CD14-positive monocyte (primary cell): Measurements from ENCODE around the gene PARL. TPM values are rescaled to one million over a fixed set of nuclear protein-coding genes. Genes with fewer than 3 reads are reported as not detected.

Experiments used
- DNase-seq, 3 donors: peaks; one replicate each; pipeline ENCODE4 v3.0.0-alpha.2; 2011 to 2022
- H2AFZ ChIP-seq: 2 replicates; pipeline ENCODE4 v1.6.0; 2012; ENCODE audit warnings: mild to moderate bottlenecking, low read depth, low read length, inconsistent platforms; ENCODE audit not compliant: insufficient read depth, poor library complexity, severe bottlenecking
- H3K27ac ChIP-seq, 2 donors: 1 replicate in 1 of 2; 2 replicates in 1 of 2; pipeline ENCODE4 v1.5.1; 2012 to 2013; ENCODE audit warnings: low read length in 2 of 2, control low read depth in 1 of 2, inconsistent platforms in 1 of 2, low read depth in 1 of 2, mild to moderate bottlenecking in 1 of 2
- H3K27me3 ChIP-seq, 2 donors: one replicate each; pipeline versions ENCODE4 v1.6.0 to v1.6.1; 2011 to 2013; ENCODE audit warnings: low read length in 2 of 2; ENCODE audit not compliant: control insufficient read depth in 2 of 2, insufficient read depth in 2 of 2
- H3K36me3 ChIP-seq, 2 donors: replicated peaks in 1 of 2; 1 replicate in 1 of 2; 2 replicates in 1 of 2; pipeline versions ENCODE4 v1.5.1 to v1.6.1; 2012 to 2013; ENCODE audit warnings: low read length in 2 of 2, control low read depth in 1 of 2, inconsistent platforms in 1 of 2, mild to moderate bottlenecking in 1 of 2; ENCODE audit not compliant: insufficient read depth in 2 of 2, control insufficient read depth in 1 of 2
- H3K4me1 ChIP-seq, 2 donors: 1 replicate in 1 of 2; 2 replicates in 1 of 2; pipeline versions ENCODE4 v1.5.1 to v1.6.1; 2012 to 2013; ENCODE audit warnings: low read length in 2 of 2, control low read depth in 1 of 2, inconsistent platforms in 1 of 2, mild to moderate bottlenecking in 1 of 2, moderate library complexity in 1 of 2; ENCODE audit not compliant: insufficient read depth in 2 of 2, control insufficient read depth in 1 of 2
- H3K4me2 ChIP-seq: replicated peaks from 2 replicates; pipeline ENCODE3; 2012; ENCODE audit warnings: low read length, moderate library complexity, mild to moderate bottlenecking; ENCODE audit not compliant: poor library complexity, severe bottlenecking; ENCODE audit errors: extremely low read depth
- H3K4me3 ChIP-seq, 3 experiments: fragments of 200-600 bp in 1 of 3; sonication (generic) in 1 of 3; replicated peaks in 1 of 3; 1 replicate in 2 of 3; 2 replicates in 1 of 3; pipeline ENCODE4 v1.5.1; 2011 to 2013; ENCODE audit warnings: low read length in 3 of 3, mild to moderate bottlenecking in 3 of 3, control low read depth in 2 of 3, low read depth in 2 of 3, inconsistent platforms in 1 of 3, moderate library complexity in 1 of 3
- H3K79me2 ChIP-seq: 2 replicates; pipeline ENCODE4 v1.6.0; 2012; ENCODE audit warnings: mild to moderate bottlenecking, control low read depth, inconsistent platforms, low read length, moderate library complexity; ENCODE audit not compliant: insufficient read depth
- H3K9ac ChIP-seq: 2 replicates; pipeline ENCODE4 v1.6.0; 2017; ENCODE audit warnings: low read length, mild to moderate bottlenecking; ENCODE audit not compliant: insufficient read depth, poor library complexity, severe bottlenecking
- H3K9me3 ChIP-seq, 2 donors: replicated peaks in 1 of 2; 1 replicate in 1 of 2; 2 replicates in 1 of 2; pipeline versions ENCODE4 v1.5.1 to v1.6.1; 2012 to 2013; ENCODE audit warnings: low read length in 2 of 2, control low read depth in 1 of 2; ENCODE audit not compliant: control insufficient read depth in 1 of 2, insufficient read depth in 1 of 2
- H4K20me1 ChIP-seq: 2 replicates; pipeline ENCODE4 v1.6.0; 2012; ENCODE audit warnings: mild to moderate bottlenecking, low read length, control low read depth, moderate library complexity; ENCODE audit not compliant: insufficient read depth
- H3K27ac Mint-ChIP-seq, 7 donors: one replicate each; pipeline ENCODE4 v1.8.0; 2020; ENCODE audit warnings: mild to moderate bottlenecking in 7 of 7, mixed read lengths in 7 of 7, moderate library complexity in 6 of 7, inconsistent platforms in 2 of 7
- H3K27me3 Mint-ChIP-seq, 3 donors: one replicate each; pipeline ENCODE4 v1.8.0; 2021 to 2022; ENCODE audit warnings: low read depth in 3 of 3, mild to moderate bottlenecking in 3 of 3, mixed read lengths in 3 of 3, moderate library complexity in 3 of 3, inconsistent platforms in 1 of 3
- H3K36me3 Mint-ChIP-seq, 2 donors: one replicate each; pipeline ENCODE4 v1.8.0; 2020; ENCODE audit warnings: mixed read lengths in 2 of 2, inconsistent platforms in 1 of 2, mild to moderate bottlenecking in 1 of 2
- H3K4me1 Mint-ChIP-seq: one replicate; pipeline ENCODE4 v1.8.0; 2020; ENCODE audit warnings: mild to moderate bottlenecking, mixed read lengths
- H3K4me3 Mint-ChIP-seq, 2 donors: one replicate each; pipeline ENCODE4 v1.8.0; 2020; ENCODE audit warnings: mild to moderate bottlenecking in 2 of 2, mixed read lengths in 2 of 2, moderate library complexity in 1 of 2
- H3K9me3 Mint-ChIP-seq, 7 donors: one replicate each; pipeline ENCODE4 v1.8.0; 2020 to 2022; ENCODE audit warnings: mixed read lengths in 7 of 7, mild to moderate bottlenecking in 6 of 7, moderate library complexity in 6 of 7, inconsistent platforms in 2 of 7
- WGBS: methylation state at CpG from one replicate; pipeline ENCODE4 v1.1.5; 2013; ENCODE audit warnings: missing lambda C conversion rate; ENCODE audit not compliant: insufficient coverage; 5-methylcytosine and 5-hydroxymethylcytosine counted together
- intact Hi-C, 2 donors: fragments of 100-400 bp; cut with micrococcal nuclease; formaldehyde crosslinking; loops; one replicate each; pipeline versions ENCODE4 v1.15.0 to v1.15.1; 2023
- polyA plus RNA-seq, 3 donors: library from polyadenylated mRNA; depleted of rRNA in 1 of 3; unstranded in 2 of 3; stranded (reverse) in 1 of 3; fragments of 300-500 nt in 2 of 3; fragments of >200 nt in 1 of 3; fragmentation: Illumina TruSeq in 2 of 3; gene quantifications; 1 replicate in 2 of 3; 2 replicates in 1 of 3; pipeline ENCODE4 v1.2.3, GENCODE V29; 2012 to 2021
- TF ChIP-seq, protein P1 (sequence below): fragments of 200-600 bp; IDR thresholded peaks from one replicate; pipeline ENCODE4 v1.8.0; 2022; ENCODE audit warnings: antibody characterized with exemption, mild to moderate bottlenecking

PARL gene
- polyA plus RNA-seq, 3 donors, result 65.6 to 196 (median 155) TPM

GRCh38 chr3:183794452-183794851, 90.2 kb downstream of the PARL start:
- intact Hi-C loops, result no loop called here
- H3K36me3 ChIP-seq, result peaks cover 70 to 82% of the 10 kb centered on the region in 2 donors

GRCh38 chr3:183792976-183793375, 91.7 kb downstream of the PARL start:
- H3K27ac Mint-ChIP-seq, result peak overlapping the region in 1 of 7 donors; percentile 21
- H3K27ac ChIP-seq, result no peak overlapping the region
- H3K9ac ChIP-seq, result no peak overlapping the region
- no peaks in the 10 kb centered on the region for H3K9me3 Mint-ChIP-seq
- WGBS, result no CpG with 5 or more reads among the region's 6 CpGs
- no peaks in the 10 kb centered on the region for H3K4me1 Mint-ChIP-seq
- intact Hi-C loops, result no loop called here
- H2AFZ ChIP-seq, result no peak overlapping the region
- H3K27me3 ChIP-seq, result no peaks in the 10 kb centered on the region
- peaks cover 68 to 90% of the 10 kb centered on the region in 2 donors for H3K36me3 Mint-ChIP-seq
- no peak overlapping the region for H3K4me2 ChIP-seq
- no peaks in the 10 kb centered on the region for H3K79me2 ChIP-seq
- TF ChIP-seq, protein P1, sequence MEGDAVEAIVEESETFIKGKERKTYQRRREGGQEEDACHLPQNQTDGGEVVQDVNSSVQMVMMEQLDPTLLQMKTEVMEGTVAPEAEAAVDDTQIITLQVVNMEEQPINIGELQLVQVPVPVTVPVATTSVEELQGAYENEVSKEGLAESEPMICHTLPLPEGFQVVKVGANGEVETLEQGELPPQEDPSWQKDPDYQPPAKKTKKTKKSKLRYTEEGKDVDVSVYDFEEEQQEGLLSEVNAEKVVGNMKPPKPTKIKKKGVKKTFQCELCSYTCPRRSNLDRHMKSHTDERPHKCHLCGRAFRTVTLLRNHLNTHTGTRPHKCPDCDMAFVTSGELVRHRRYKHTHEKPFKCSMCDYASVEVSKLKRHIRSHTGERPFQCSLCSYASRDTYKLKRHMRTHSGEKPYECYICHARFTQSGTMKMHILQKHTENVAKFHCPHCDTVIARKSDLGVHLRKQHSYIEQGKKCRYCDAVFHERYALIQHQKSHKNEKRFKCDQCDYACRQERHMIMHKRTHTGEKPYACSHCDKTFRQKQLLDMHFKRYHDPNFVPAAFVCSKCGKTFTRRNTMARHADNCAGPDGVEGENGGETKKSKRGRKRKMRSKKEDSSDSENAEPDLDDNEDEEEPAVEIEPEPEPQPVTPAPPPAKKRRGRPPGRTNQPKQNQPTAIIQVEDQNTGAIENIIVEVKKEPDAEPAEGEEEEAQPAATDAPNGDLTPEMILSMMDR, result no peak
- H3K36me3 ChIP-seq, result peaks cover 62 to 81% of the 10 kb centered on the region in 2 donors
- peaks cover 4% of the 10 kb centered on the region for H4K20me1 ChIP-seq
- no peak for DNase-seq
- H3K9me3 ChIP-seq, result no peaks in the 10 kb centered on the region
- no peaks in the 10 kb centered on the region for H3K4me1 ChIP-seq
- no peak overlapping the region for H3K4me3 ChIP-seq
- H3K4me3 Mint-ChIP-seq, result no peak overlapping the region
- H3K27me3 Mint-ChIP-seq, result no peaks in the 10 kb centered on the region

More at GRCh38 chr3:183794452-183794851, 90.2 kb downstream of the PARL start:
- no peak overlapping the region for H3K4me3 ChIP-seq
- no peak overlapping the region for H3K27ac ChIP-seq
- TF ChIP-seq, protein P1, result no peak
- 100% methylated on average over 2 of the region's 4 CpGs for WGBS
- peaks cover 4% of the 10 kb centered on the region for H4K20me1 ChIP-seq
- H3K4me1 ChIP-seq, result no peaks in the 10 kb centered on the region
- H3K27me3 ChIP-seq, result no peaks in the 10 kb centered on the region
- Mint-ChIP-seq H3K9me3 (no peaks in the 10 kb centered on the region), H3K27me3 (no peaks in the 10 kb centered on the region), H3K36me3 (peaks cover 70 to 90% of the 10 kb centered on the region in 2 donors), H3K27ac (no peak overlapping the region), H3K4me3 (no peak overlapping the region), H3K4me1 (no peaks in the 10 kb centered on the region)
- H3K4me2 ChIP-seq, result no peak overlapping the region
- no peak for DNase-seq
- no peaks in the 10 kb centered on the region for H3K79me2 ChIP-seq
- no peaks in the 10 kb centered on the region for H3K9me3 ChIP-seq
- H2AFZ ChIP-seq, result no peak overlapping the region
- no peak overlapping the region for H3K9ac ChIP-seq
